H1 (cell line): ENCODE measurements around the gene ZFP64. TPM values are rescaled to one million over a fixed set of nuclear protein-coding genes. Genes with fewer than 3 reads are reported as not detected.

ENCODE experiments used
- ASH2L ChIP-seq: fragments of 200-600, 300-600 bp; sonication (generic); IDR thresholded peaks from one replicate; pipeline ENCODE4 v1.7.1; 2017; ENCODE audit warnings: low read length
- BACH1 ChIP-seq: IDR thresholded peaks from 2 replicates; pipeline ENCODE4 v1.6.1; 2012; ENCODE audit warnings: low read length, improper control_type of control experiment
- CTBP2 ChIP-seq: IDR thresholded peaks from 2 replicates; pipeline ENCODE4 v1.7.0; 2011; ENCODE audit warnings: borderline replicate concordance, mild to moderate bottlenecking, moderate library complexity, mixed read lengths, low read length; ENCODE audit not compliant: insufficient read depth, insufficient read length
- CTCF ChIP-seq, 3 experiments: IDR thresholded peaks; 1 replicate in 2 of 3; 2 replicates in 1 of 3; pipeline versions ENCODE4 v1.5.1 to v1.6.1; 2011; ENCODE audit warnings: low read length in 3 of 3, mild to moderate bottlenecking in 3 of 3, inconsistent platforms in 2 of 3, low read depth in 1 of 3, moderate library complexity in 1 of 3; ENCODE audit not compliant: insufficient read depth in 1 of 3; ENCODE audit errors: control extremely low read depth in 1 of 3
- PHF8 ChIP-seq: fragments of 200-600 bp; sonication (generic); conservative IDR thresholded peaks from 2 replicates; pipeline ENCODE4 v1.7.1; 2012; ENCODE audit warnings: low read depth, mild to moderate bottlenecking, inconsistent platforms, low read length, moderate library complexity
- SRF ChIP-seq: IDR thresholded peaks from 2 replicates; pipeline ENCODE4 v1.6.1; 2011; ENCODE audit warnings: mild to moderate bottlenecking, low read depth, low read length, moderate library complexity
- USF2 ChIP-seq: IDR thresholded peaks from 2 replicates; pipeline ENCODE4 v1.6.1; 2011; ENCODE audit warnings: low read length, improper control_type of control experiment
- polyA plus RNA-seq, 7 experiments: library from polyadenylated mRNA; depleted of rRNA in 3 of 7; stranded (reverse) in 5 of 7; unstranded in 2 of 7; fragments of >200 nt in 5 of 7; fragments of 200-250 nt in 2 of 7; gene quantifications; 1 replicate in 5 of 7; 2 replicates in 1 of 7; 4 replicates in 1 of 7; pipeline versions ENCODE4 v1.2.1 to v1.2.3, GENCODE V29; 2011 to 2013; ENCODE audit warnings: missing spikeins in 2 of 7, mixed read lengths in 2 of 7
- total RNA-seq: library from RNA; stranded (reverse); fragmentation: NEBNext Ultra II Directional; extraction: Animal tissue kit (Norgen Biotek cat#: 25700); gene quantifications from 2 replicates; pipeline ENCODE4 v1.2.1, GENCODE V29; 2021
- TF ChIP-seq, protein P1 (sequence below): fragments of 300-600 bp; sonication (generic); IDR thresholded peaks from 2 replicates; pipeline ENCODE4 v1.7.1; 2012; ENCODE audit warnings: low read length, moderate library complexity, mild to moderate bottlenecking, inconsistent platforms; ENCODE audit not compliant: insufficient replicate concordance

The ZFP64 gene
- total and polyA plus RNA-seq, 2 of the 8 experiments (the other 6 are each of a cell fraction or from before 2014, with no cell fraction given), result 25.3 to 43.7 TPM

DNA sequence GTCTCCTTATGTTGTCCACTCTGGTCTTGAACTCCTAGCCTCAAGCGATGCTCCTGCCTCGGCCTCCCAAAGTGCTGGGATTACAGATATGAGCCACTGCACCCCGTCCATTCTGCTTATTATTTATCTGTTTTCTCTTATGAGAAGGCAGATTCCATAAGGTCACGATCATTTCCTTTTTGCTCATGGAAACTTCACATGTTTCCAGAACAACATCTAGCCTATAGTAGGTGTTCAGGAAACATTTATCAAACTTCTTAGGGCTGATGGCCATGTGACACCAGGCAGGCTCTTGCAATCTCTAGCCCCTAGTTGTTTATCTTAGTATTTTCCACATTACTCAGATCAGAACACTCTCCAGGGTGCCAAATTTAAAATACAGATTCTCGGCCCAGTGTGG lies 61.2 kb downstream of the ZFP64 start (continued):
- TF ChIP-seq, protein P1, sequence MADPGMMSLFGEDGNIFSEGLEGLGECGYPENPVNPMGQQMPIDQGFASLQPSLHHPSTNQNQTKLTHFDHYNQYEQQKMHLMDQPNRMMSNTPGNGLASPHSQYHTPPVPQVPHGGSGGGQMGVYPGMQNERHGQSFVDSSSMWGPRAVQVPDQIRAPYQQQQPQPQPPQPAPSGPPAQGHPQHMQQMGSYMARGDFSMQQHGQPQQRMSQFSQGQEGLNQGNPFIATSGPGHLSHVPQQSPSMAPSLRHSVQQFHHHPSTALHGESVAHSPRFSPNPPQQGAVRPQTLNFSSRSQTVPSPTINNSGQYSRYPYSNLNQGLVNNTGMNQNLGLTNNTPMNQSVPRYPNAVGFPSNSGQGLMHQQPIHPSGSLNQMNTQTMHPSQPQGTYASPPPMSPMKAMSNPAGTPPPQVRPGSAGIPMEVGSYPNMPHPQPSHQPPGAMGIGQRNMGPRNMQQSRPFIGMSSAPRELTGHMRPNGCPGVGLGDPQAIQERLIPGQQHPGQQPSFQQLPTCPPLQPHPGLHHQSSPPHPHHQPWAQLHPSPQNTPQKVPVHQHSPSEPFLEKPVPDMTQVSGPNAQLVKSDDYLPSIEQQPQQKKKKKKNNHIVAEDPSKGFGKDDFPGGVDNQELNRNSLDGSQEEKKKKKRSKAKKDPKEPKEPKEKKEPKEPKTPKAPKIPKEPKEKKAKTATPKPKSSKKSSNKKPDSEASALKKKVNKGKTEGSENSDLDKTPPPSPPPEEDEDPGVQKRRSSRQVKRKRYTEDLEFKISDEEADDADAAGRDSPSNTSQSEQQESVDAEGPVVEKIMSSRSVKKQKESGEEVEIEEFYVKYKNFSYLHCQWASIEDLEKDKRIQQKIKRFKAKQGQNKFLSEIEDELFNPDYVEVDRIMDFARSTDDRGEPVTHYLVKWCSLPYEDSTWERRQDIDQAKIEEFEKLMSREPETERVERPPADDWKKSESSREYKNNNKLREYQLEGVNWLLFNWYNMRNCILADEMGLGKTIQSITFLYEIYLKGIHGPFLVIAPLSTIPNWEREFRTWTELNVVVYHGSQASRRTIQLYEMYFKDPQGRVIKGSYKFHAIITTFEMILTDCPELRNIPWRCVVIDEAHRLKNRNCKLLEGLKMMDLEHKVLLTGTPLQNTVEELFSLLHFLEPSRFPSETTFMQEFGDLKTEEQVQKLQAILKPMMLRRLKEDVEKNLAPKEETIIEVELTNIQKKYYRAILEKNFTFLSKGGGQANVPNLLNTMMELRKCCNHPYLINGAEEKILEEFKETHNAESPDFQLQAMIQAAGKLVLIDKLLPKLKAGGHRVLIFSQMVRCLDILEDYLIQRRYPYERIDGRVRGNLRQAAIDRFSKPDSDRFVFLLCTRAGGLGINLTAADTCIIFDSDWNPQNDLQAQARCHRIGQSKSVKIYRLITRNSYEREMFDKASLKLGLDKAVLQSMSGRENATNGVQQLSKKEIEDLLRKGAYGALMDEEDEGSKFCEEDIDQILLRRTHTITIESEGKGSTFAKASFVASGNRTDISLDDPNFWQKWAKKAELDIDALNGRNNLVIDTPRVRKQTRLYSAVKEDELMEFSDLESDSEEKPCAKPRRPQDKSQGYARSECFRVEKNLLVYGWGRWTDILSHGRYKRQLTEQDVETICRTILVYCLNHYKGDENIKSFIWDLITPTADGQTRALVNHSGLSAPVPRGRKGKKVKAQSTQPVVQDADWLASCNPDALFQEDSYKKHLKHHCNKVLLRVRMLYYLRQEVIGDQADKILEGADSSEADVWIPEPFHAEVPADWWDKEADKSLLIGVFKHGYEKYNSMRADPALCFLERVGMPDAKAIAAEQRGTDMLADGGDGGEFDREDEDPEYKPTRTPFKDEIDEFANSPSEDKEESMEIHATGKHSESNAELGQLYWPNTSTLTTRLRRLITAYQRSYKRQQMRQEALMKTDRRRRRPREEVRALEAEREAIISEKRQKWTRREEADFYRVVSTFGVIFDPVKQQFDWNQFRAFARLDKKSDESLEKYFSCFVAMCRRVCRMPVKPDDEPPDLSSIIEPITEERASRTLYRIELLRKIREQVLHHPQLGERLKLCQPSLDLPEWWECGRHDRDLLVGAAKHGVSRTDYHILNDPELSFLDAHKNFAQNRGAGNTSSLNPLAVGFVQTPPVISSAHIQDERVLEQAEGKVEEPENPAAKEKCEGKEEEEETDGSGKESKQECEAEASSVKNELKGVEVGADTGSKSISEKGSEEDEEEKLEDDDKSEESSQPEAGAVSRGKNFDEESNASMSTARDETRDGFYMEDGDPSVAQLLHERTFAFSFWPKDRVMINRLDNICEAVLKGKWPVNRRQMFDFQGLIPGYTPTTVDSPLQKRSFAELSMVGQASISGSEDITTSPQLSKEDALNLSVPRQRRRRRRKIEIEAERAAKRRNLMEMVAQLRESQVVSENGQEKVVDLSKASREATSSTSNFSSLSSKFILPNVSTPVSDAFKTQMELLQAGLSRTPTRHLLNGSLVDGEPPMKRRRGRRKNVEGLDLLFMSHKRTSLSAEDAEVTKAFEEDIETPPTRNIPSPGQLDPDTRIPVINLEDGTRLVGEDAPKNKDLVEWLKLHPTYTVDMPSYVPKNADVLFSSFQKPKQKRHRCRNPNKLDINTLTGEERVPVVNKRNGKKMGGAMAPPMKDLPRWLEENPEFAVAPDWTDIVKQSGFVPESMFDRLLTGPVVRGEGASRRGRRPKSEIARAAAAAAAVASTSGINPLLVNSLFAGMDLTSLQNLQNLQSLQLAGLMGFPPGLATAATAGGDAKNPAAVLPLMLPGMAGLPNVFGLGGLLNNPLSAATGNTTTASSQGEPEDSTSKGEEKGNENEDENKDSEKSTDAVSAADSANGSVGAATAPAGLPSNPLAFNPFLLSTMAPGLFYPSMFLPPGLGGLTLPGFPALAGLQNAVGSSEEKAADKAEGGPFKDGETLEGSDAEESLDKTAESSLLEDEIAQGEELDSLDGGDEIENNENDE, result no peak
- TF ChIP-seq CTBP2 (no peak), SRF (no peak), PHF8 (no peak), CTCF (IDR thresholded peaks at IDR 0.05; ENCODE audit: control extremely low read depth in 1 of 3, insufficient read depth in 1 of 3, low read depth in 1 of 3, low read length in 3 of 3) (no peak), BACH1 (no peak), USF2 (no peak), ASH2L (no peak)
